Stimulated activated CD8-positive, alpha-beta memory T cell treated with anti-CD3 and anti-CD28 coated beads, Interleukin-15, amount 100 ng/mL, for 48 hours (primary cell): ENCODE measurements around the gene BRSK2.

ENCODE experiments used
- DNase-seq, 2 donors: peaks; one replicate each; pipeline ENCODE4 v3.0.0-alpha.2; 2020; ENCODE audit warnings: low read depth in 2 of 2

Gene BRSK2

DNA sequence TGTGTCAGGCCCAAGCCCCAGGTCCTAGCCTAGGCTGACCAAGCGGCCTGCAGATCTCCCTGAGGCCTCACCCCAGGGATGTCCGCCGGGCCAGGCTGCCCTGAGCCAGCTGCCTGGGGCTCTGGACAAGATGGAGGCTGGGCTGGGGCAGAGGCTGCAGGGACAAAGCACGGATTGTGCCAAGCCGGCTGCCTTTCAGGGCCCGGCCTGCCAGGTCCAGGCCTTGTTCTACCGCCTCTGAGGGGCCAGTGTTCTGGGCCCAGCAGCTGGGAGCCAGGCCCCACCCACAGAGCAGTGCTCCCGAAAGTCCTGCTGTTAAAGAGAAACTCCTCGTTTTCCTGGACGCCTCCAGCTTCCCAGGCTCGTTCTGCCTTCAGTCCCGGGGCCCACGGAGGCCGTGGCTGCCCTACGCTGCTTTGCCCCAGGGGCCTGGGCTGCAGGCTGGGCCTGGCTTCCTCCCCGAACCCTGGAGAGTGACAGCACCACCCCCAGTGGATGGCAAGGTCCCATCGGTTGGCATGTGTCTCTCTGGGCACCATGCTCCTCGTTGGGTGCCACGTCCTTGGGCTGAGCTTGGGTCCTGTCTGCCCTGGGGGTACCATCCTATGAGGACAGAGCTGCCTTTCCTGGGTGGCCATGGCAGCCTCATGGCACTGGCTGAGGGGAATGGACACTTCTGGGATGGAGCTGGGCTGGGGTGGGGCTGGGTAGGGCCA is 7.6 kb downstream of the BRSK2 start:
- no peak for DNase-seq

DNA sequence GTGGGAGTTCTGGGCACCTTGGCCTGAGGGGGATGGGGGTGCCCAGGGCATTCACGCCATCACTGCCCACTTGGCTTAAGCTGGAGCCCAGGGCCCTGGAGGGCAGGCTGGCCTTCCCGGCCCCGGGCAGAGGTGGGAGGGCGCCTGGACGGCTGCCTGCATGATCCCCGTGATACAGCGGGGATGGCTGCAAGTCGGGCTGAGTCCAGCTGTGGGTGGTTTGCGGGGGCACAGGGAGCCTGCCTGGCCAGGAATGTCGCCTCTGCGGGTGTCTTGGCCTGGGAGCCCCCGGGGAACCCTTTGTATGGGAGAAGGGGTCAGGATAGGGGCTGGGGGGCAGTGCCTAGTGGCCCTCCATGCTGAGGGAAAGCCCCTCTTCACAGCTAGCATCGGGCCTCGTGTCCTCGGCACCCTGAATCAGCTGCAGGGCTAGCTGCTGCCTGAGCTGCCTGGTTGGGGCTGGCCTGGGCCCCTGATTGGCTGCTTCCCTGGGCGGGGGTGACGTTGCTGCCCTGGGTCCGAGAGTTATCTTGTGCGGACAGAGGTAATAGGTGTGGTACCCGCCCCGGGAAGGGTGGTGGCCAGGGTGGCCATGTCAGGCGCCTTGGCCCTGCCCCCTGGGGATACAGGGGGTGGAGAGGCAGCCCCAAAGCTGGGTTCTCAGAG is 8.3 kb downstream of the BRSK2 start:
- no peak for DNase-seq

DNA sequence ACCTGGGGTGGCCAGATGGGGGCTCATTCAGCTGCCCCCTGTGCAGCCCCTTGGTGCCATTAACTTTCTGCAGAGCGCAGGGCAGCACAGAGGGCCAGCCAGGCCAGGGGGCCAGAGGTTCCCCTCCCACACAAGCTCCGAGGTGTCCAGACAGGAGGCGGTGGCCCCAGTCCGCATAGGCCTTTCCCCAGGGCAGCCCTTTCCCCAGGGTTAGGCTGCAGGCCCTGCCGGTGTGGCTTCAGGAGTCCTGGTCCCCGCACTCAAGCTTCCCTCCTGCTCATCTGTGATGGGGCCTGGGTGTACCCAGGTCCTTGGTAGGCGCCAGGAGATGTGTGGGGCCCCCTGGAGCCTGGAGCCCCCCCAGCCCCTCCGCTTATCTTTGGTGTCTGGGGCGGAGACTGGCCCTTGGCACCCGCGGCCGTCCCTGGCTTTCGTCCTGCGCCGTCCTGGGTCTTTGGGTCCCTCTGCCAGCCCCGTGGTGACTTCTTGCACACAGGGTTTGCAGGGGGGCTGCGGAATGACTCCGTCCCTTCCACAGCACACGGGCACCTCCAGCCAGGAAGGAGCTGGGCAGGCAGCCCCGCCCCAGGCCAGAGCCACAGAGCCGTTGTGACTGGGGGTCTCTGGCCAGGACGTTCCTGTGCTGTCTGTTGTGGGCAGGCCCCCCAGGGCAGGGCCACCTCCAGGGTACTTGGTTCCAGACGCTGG is 8.9 kb downstream of the BRSK2 start:
- no peak for DNase-seq

DNA sequence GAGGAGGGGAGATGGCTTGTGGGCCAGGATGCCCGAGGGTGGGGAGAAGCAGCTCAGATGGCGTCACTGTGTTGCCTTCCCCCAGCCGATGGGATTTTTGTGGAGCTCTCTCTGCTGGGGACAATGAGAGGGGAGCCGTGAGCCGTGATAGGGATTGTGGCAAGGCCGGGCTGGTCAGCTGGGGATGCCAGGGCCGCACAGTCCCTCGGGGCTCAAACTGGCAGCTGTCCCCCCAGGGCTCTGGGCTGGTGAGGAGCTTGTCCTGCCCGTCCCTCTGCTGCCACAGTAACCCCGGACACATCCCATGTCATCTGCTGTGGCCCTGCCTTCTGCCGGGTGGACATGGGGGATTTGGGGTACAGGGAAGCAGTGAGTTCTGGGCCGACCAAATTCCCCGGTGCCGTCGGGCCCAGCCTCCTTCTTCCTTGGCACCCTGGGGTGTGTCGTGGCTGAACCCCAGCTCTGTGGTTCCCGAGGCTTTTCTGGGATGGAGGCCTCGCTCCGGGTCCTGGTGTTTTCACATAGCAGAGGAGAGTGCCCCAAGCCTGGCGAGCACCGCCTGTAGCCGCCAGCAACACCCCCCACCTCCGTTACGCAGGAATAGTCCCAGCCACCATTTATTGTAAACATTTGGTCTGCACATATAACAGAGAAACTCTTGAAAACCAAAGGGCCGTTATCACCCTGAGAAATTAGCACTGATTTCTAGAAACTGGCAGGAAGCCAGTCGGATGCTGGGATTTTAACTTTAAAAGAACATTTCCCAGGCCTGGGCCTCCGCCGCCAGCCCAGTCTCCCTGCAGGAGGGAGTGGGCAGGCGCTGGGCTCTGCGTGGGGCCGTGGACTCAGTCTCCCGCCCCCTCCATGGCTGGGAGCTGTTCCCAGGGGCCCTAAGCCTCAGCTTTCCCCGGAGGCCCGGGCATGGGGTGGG is 9.9 kb downstream of the BRSK2 start:
- DNase-seq, result no peak

DNA sequence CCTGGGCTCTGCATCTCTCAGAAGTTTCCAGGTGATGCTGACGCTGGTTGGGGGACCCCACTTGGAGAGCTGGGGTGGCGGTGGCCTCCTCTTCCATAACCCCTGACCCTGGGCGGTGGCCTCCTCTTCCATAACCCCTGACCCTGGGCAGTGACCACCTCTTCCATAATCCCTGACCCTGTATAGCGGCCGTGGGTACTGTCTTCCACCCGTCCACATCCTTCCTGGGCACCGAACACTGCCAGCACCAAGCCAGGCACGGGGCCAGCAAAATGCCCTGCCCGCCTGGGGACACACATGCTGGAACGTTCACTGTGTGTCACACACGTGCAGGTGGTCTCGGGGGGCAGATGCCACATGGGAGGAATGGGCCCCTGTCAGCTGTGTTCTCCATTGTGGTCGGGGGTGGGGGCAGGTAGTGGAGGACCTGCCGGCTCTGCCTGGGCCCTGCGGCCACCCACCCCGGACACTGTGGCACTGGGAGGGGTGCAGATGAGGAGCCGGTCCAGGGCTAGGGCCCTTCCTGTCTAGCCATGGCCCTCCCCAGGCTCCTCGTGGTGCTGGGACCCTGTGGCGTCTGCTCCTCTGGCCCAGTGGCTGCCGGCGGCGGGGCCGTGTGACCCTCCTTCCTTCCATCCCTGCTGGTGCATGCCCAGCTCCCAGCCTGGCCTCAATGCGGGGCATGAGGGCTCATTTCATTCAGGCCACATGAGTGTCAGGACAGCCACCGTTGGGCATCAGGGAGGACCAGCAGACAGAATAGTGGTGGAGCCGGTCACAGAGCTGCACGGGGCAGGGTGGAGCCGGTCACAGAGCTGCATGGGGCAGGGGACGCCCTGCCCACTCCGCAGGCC is 10.8 kb downstream of the BRSK2 start:
- DNase-seq, result no peak

DNA sequence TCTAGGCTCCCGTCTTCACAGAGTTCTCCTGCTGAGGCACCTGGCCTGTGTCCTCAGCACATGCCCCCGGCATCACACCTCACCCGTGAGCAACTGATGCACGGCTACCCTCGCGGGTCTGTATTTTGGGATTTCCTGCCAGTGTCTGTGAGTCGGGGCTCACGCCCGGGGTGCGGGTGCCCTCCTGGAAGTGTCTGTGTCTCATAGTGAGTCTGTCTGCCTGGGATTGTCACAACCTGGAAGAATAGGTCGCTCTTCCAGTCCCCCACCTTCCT is 11.4 kb downstream of the BRSK2 start:
- DNase-seq, result no peak

DNA sequence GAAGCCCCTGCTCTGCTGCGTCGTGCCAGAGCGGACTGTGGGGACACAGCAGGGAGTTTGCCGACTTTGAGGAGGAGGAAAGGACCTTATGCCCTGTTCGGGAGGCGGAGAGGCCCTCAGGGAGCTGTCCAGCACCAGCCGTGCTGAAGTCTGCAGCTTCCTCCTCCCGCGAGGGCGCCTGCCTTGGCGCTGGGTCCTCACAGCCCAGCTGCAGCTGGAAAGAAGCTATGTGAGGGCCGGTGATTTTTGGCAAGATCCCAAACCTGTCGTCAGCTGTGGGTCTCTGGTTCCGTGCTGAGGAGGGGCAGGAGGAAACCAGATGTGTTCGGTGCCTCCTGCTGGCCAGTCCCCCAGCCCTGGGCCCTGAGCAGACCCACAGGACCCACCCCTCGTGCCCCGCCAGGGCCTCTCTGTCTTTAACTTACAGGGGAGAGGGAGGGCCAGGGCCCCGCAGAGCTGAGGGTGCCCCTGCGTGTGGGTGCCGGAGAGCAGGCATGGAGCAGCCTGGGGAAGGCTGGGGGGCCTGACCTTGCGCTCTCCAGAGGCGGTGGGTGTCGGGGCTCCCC is 12.0 kb downstream of the BRSK2 start:
- peak in 1 of 2 donors; percentile 19 for DNase-seq

DNA sequence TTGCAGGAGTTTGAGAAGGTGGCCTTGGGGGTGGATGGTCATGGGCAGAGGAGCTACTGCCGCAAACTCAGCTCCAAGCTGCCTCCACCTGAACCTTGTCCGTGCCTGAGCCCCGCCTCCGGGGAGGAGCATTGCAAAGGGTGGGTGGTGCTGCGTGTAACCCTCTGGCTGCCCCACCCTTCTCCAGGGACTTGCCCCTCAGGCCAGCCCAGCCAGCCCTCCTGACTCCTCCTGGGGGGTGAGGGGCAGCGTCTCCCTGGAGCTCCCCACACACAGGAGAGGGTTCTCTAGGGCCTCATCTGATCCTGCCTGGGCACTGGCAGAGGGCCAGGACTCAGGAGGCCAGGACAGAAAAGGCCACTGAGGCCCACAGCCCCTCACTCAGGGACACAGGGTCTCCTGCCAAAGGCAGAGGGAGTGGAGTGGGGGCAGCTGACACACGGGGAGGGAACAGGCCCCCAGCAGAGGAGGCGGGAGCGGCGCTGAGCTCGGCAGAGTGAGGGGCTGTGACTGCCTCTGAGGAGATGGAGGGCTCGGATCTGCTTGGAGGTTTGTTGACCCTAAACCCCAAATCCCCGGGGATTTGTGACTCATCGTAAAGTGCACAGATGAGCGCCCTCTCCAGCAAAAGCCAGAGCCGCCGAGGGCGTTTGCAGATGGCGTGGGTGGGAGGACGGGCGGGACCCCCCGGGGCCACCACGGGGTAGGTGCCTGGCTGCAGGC is 12.8 kb downstream of the BRSK2 start:
- DNase-seq, result no peak

DNA sequence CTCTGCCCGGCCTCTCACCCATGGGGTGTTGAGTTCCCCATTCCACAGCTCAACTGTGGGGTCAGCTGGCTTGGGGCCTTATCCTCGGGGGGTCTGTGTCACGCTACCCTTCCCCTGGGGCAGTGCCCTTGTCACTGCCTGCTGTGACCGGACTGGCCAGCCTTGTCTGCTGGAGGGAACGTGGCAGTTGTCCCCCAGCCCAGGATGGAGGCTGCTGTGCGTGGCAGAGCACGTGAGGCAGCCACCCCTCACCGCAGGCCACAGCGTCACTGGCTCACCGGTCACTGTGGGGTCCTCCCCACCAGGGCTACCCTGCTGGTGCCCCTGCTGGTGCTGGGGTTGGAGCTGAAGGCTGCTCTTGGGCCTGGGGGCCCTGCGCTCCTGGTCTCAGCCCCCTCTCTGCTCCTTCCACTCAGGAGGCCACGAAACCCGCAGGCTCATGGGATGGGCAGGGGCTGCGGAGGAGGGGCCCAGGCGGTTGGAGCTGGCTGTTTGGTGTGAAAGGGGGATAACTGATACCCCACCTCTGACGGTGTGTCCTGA is 13.4 kb downstream of the BRSK2 start:
- DNase-seq, result no peak

DNA sequence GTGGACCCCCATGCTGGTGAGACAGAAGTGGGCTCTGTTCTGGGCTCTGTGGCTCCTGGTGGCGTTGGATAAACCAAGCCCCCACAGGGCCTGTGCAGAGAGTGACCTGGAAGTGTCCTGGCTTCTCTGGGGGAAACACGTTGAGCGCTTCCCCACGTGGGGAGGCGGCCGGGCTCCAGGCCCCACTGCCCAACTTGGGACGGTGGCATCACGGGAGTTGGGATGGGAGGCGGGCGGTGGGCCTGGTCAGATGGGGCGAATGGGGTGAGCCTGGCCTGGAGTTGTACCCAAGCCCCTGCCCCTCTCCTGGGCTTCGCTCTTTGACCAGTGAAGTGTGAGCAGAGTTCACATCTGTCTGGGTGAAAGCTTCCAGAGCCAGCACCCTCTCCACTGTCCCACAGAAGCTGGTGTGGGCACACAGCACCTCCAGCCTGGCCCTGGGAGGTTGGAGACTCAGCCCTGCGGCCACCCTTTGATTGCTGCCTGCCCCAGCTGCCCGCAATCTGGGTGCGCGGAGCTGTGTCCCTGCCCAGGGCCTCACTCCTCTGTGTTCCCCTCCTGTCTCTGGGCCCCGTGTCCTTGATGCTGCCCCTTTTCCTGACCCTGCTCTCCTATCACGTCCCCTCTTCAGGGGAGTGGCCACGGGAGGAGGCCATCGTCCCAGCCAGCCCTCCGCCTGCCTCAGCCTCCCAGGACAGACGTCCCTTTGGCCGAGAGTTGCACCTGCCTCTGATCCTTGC is 14.2 kb downstream of the BRSK2 start:
- no peak for DNase-seq

DNA sequence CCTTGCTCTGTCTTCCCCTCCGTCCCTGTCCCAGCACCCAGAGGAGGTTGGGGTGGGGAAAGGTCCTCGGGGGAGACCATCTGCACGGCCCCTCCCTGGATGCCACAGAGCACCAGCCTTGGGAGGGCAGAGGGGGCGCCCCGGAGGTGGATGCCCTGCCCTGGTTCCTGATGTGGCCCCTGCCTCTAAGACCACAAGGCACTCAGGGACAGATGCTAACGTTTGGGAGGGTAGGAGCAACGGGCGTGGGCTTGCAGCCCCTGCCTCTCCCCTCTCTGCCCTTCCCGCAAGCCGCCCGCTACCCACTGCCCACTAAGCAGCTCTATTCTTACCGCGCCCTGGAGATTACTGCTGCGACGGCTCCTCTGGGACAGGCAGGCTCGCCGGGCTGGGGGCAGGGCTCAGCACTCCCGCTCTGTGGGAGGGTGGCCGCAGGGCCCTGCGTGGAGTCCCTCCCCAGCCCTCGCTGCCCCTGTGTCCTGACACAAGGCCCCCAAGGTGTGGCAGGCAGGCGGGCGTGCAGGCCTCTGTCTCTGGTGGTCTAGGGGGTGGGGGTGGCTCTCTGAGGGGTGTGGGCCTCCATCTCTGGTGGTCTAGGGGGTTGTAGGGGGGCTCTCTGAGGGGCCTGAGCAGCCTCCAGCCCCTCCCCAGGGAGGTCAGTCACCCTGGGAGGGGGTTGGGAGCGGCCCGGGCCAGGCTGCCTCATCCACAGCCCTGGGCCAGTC is 14.9 kb downstream of the BRSK2 start:
- no peak for DNase-seq

DNA sequence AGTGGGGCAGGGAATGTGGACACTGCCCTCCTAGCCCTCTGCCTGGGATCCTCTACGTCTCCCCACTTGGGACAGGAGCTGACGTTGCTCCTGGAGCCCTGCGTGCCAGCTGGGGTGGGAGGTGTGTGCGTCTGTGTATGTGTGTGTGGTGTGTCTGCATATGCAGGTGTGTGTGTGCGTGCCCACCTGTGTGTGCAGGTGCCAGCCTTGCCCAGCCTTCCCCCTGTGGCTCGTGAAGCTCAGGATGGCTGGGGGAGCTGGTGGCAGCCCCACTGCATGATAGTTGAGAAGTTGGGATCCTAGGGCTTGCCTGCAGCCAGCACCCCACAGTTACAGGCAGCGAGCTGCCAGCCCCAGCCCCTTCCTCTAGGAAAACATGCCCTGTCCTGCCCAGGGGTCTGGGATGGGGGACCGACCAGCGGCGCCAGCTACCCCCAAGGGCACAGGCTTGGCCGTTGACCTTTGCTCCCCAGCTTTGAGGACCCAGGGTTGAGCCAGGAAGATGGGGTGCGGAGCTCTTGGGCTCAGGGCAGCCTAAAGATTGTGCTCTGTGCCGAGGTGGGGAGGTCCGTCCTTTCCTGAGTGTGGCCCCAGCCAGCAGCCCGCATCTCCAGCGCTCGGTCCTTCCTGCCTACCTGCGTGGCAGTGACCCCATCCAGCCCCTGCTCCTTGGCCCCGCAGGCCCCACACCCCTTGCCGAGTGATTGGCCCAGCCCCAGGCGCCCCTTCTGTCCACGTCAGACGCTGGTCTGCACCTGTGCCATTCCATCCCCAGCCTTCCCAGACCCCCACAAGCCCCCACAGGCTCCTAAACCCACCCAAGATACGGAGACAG is 15.7 kb downstream of the BRSK2 start:
- no peak for DNase-seq

DNA sequence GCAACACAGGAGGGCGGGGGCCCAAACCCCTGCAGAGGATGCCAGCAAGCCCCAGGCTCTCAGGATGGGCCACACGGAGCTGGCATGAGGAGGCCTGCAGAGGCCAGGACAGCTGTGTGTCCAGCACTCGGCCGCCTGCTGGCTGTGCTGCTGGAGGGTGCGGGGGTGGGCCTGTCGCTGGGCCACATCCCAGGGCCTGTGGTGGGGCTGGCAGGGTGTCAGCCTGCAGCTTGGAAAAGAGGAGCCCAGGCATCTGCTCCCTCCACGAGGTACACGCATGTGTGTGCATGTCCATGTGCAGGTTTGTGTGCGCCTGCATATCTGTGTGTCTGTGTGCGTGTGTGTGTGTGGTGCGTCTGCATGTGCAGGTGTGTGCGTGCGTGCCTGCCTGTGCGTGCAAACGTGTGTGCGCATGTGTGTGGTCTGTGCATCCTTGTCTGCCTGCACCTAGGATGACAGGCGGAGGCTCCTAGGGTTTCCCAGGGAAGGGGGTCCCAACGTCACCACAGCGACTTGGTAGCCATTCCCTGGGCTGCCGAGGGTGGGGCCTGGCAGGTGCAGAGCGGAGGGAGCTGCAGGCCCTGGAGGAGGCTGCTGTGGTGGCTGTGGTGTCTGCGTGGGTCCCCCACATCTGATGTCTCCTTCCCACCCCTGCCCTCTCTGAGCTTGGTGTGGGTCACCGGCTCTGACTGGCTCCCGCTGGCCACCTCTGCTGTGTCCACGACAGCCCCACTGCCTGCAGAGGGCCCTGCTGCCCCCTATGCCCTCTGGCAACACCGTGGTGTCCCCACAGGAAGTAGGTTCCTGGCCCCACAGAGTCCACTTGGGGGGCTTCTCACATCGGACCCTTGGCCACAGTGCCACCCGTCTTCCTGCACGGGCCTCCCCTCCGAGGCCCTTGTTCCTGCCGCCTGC is 17.1 kb downstream of the BRSK2 start:
- no peak for DNase-seq

DNA sequence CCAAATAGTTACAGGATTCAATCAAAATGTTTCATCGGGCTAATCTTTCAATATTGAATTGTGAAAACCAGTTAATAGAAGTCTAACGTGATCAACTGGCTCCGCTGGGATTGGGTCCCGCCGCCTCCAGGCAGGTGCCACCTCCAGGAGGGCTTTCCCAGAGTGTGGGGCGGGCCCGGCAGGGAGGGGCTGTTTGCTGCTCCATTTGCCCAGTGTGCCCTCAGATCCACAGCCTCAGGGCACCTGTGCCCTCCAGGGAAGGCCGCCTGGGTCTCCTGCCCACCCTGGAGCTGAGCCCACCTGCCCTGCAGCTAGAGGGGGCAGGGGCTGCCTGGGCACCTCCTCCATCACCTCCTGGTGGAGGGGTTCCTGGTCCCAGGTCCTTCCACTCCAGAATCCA is 17.9 kb downstream of the BRSK2 start:
- DNase-seq, result no peak

DNA sequence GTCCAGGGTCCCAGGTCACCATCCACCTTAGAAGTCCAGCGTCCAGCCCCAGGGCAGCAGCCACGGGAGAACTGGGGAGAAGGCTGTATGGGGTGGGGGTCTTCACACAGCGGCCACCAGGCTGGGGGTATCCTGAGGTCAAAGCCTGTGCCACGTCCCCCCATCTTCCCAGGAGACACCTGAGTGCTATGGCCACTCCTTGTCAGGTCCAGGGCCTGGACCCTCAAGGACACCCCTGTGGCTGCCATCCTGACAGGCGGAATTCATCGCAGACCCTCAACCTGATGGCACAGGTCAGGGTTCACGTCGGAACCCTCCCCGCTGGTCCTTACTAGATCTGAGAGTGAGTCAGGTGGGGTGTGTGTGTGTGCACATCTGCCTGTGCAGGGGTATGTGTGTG is 18.6 kb downstream of the BRSK2 start:
- no peak for DNase-seq

DNA sequence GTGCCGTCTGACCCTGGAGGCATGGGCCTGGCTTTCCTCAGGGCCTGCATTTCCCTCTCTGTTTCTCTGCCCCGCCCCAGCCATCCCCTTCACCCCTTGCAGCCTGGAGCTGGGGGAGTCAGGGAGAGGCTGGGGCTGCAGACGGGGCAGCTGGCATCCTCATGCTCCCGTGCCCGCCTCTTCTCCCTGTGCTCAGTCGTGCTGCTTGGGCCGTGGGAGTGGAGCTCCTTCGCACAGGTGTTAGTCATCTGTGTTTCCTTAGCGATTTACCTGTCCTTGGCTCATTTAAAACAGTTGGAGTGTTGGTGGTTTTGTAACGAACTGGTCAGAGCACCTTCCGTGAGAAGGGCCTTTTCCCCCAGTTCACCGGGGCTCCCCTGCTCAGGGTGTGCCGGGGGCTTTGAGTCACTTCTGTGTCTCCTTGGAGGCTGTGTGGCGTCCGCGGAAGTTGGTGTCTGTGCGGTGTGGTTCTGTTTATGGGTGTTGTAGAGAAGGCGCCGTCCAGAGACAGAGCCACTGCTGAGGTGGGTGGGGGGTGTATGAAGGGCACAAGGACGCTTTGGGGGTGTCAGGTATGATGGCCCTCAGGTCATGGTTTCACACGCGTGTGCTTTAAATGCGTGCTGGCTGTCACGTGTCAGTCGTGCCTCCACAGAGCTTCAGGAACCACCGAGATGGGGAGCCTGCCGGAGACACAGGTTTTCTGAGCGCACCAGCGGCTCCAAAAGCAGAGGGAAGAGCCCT is 19.5 kb downstream of the BRSK2 start:
- no peak for DNase-seq
